GM19452 (cell line): ENCODE results near the gene NDUFAF8.

Experiments
- ATAC-seq: cut with Tn5 transposase; IDR thresholded peaks from one replicate; pipeline ENCODE4 v1.9.1; 2021; ENCODE audit not compliant: unreplicated experiment

NDUFAF8 gene

GRCh38 chr17:81238815-81239713, at the start of gene NDUFAF8, which contains the start of gene TEPSIN:
Gene NDUFAF8 (plus strand): TSS chr17:81239318. CDS start chr17:81239364, 46 bp downstream.
Gene TEPSIN (minus strand): TSS chr17:81239055. CDS start chr17:81239033, 22 bp downstream.
- peak; percentile 85 for ATAC-seq

- no peak for ATAC-seq
These were observed 49.2 kb upstream of the NDUFAF8 start for GRCh38 chr17:81189670-81190530.

- no peak for ATAC-seq
These were observed 48.5 kb upstream of the NDUFAF8 start for GRCh38 chr17:81190591-81190990.

- ATAC-seq, result no peak
These were observed 48.0 kb upstream of the NDUFAF8 start for GRCh38 chr17:81191116-81191515.

GRCh38 chr17:81191646-81192045, 47.5 kb upstream of the NDUFAF8 start:
- no peak for ATAC-seq

GRCh38 chr17:81192386-81193050, 46.6 kb upstream of the NDUFAF8 start:
- ATAC-seq, result no peak

GRCh38 chr17:81193051-81193410, 46.1 kb upstream of the NDUFAF8 start:
- ATAC-seq, result no peak

- no peak for ATAC-seq
These were observed 45.5 kb upstream of the NDUFAF8 start for GRCh38 chr17:81193470-81194224.

GRCh38 chr17:81194225-81194760, 44.8 kb upstream of the NDUFAF8 start:
- no peak for ATAC-seq

- ATAC-seq, result no peak
These were observed 43.9 kb upstream of the NDUFAF8 start for GRCh38 chr17:81194941-81195901.

GRCh38 chr17:81195941-81196495, 43.1 kb upstream of the NDUFAF8 start:
- no peak for ATAC-seq

GRCh38 chr17:81196505-81197408, 42.4 kb upstream of the NDUFAF8 start:
- ATAC-seq, result no peak

- ATAC-seq, result no peak
These were observed 41.7 kb upstream of the NDUFAF8 start for GRCh38 chr17:81197409-81197795.

GRCh38 chr17:81197831-81198490, 41.2 kb upstream of the NDUFAF8 start:
- no peak for ATAC-seq

GRCh38 chr17:81198826-81199481, 40.2 kb upstream of the NDUFAF8 start:
- ATAC-seq, result no peak

- ATAC-seq, result no peak
These were observed 39.7 kb upstream of the NDUFAF8 start for GRCh38 chr17:81199482-81199830.

- ATAC-seq, result no peak
These were observed 38.9 kb upstream of the NDUFAF8 start for GRCh38 chr17:81200201-81200600.
